IMR-90 (cell line): ENCODE measurements around the gene TOGARAM1. TPM values are rescaled to one million over a fixed set of nuclear protein-coding genes. Genes with fewer than 3 reads are reported as not detected.

Source experiments
- ATAC-seq: fragments of 200-7000 bp; cut with Tn5 transposase; 2 replicates; pipeline ENCODE4 v1.9.1; 2020; ENCODE audit warnings: low read depth, mild to moderate bottlenecking, moderate library complexity
- BruUV-seq: library from RNA; stranded (reverse); fragments of 400-500 nt; replicated peaks from 2 replicates; lab custom pipeline; 2021; lab: Mats Ljungman, UMichigan
- CTCF ChIA-PET: fragments of 300-600 bp; formaldehyde crosslinking; extraction: SDS; loops from one replicate; lab custom pipeline; 2021; ENCODE audit warnings: antibody characterized with exemption; lab: Yijun Ruan, JAX
- POLR2A ChIA-PET: fragments of 300-600 bp; sonication (Branson Sonifier 250); formaldehyde crosslinking; loops from one replicate; lab custom pipeline; 2022; ENCODE audit warnings: antibody characterized with exemption; ENCODE audit not compliant: unreplicated experiment; lab: Charles Lee
- DNase-seq: peaks from one replicate; pipeline ENCODE4 v3.0.0; 2013
- H2AFZ ChIP-seq: replicated peaks from 2 replicates; pipeline ENCODE3; 2013; ENCODE audit warnings: low read length, mild to moderate bottlenecking; ENCODE audit not compliant: poor library complexity
- H2AK5ac ChIP-seq: 2 replicates; pipeline ENCODE4 v1.6.1; 2013; ENCODE audit warnings: low read depth, low read length, inconsistent platforms
- H2AK9ac ChIP-seq: replicated peaks from 2 replicates; pipeline ENCODE3; 2013; ENCODE audit warnings: mild to moderate bottlenecking, low read depth, low read length, moderate library complexity; ENCODE audit not compliant: poor library complexity
- H2BK120ac ChIP-seq: 2 replicates; pipeline ENCODE4 v1.6.1; 2013; ENCODE audit warnings: low read depth, low read length, inconsistent platforms
- H2BK15ac ChIP-seq: 3 replicates; pipeline ENCODE4 v1.6.1; 2013; ENCODE audit warnings: low read depth, low read length, inconsistent platforms
- H2BK20ac ChIP-seq: 2 replicates; pipeline ENCODE4 v1.6.1; 2013; ENCODE audit warnings: low read depth, mild to moderate bottlenecking, inconsistent platforms, low read length, moderate library complexity
- H2BK5ac ChIP-seq: 2 replicates; pipeline ENCODE4 v1.6.1; 2013; ENCODE audit warnings: mild to moderate bottlenecking, low read depth, low read length, inconsistent platforms; ENCODE audit not compliant: poor library complexity, severe bottlenecking
- H3K14ac ChIP-seq: replicated peaks from 2 replicates; pipeline ENCODE4 v1.6.1; 2013; ENCODE audit warnings: low read depth, low read length, inconsistent platforms
- H3K18ac ChIP-seq: 2 replicates; pipeline ENCODE4 v1.6.1; 2013; ENCODE audit warnings: low read depth, low read length, control low read depth
- H3K23ac ChIP-seq: 2 replicates; pipeline ENCODE4 v1.6.1; 2013; ENCODE audit warnings: low read depth, low read length, inconsistent platforms
- H3K27ac ChIP-seq: 2 replicates; pipeline ENCODE4 v1.5.1; 2013; ENCODE audit warnings: mild to moderate bottlenecking, control low read depth, low read length; ENCODE audit not compliant: insufficient read depth
- H3K27me3 ChIP-seq: 2 replicates; pipeline ENCODE4 v1.6.1; 2013; ENCODE audit warnings: low read length; ENCODE audit not compliant: control insufficient read depth, insufficient read depth
- H3K36me3 ChIP-seq: 2 replicates; pipeline ENCODE4 v1.6.1; 2013; ENCODE audit warnings: low read length, mixed read lengths; ENCODE audit not compliant: control insufficient read depth, insufficient read depth
- H3K4ac ChIP-seq: 2 replicates; pipeline ENCODE4 v1.6.1; 2013; ENCODE audit warnings: low read depth, low read length, inconsistent platforms
- H3K4me1 ChIP-seq: 2 replicates; pipeline ENCODE4 v1.6.1; 2013; ENCODE audit warnings: low read length, mixed read lengths; ENCODE audit not compliant: control insufficient read depth, insufficient read depth
- H3K4me2 ChIP-seq: 2 replicates; pipeline ENCODE4 v1.6.1; 2013; ENCODE audit warnings: low read depth, mild to moderate bottlenecking, control low read depth, low read length, moderate library complexity
- H3K4me3 ChIP-seq: 2 replicates; pipeline ENCODE4 v1.5.1; 2013; ENCODE audit warnings: low read depth, mild to moderate bottlenecking, control low read depth, low read length, moderate library complexity; ENCODE audit not compliant: insufficient read depth
- H3K56ac ChIP-seq: 2 replicates; pipeline ENCODE4 v1.6.1; 2013; ENCODE audit warnings: low read length, inconsistent platforms; ENCODE audit not compliant: insufficient read depth; ENCODE audit errors: extremely low read depth
- H3K79me1 ChIP-seq, 2 experiments: 2 replicates each; pipeline ENCODE4 v1.6.1; 2013; ENCODE audit warnings: low read length in 2 of 2, inconsistent platforms in 1 of 2, low read depth in 1 of 2
- H3K9ac ChIP-seq: 2 replicates; pipeline ENCODE4 v1.6.1; 2013; ENCODE audit warnings: low read depth, low read length, control low read depth
- H3K9me1 ChIP-seq: 2 replicates; pipeline ENCODE4 v1.6.1; 2013; ENCODE audit warnings: low read length, inconsistent platforms; ENCODE audit not compliant: insufficient read depth
- H3K9me3 ChIP-seq: 2 replicates; pipeline ENCODE4 v1.6.1; 2013; ENCODE audit warnings: low read length; ENCODE audit not compliant: control insufficient read depth, insufficient read depth
- H4K20me1 ChIP-seq: 2 replicates; pipeline ENCODE4 v1.6.1; 2013; ENCODE audit warnings: low read length, inconsistent platforms; ENCODE audit not compliant: insufficient read depth
- H4K5ac ChIP-seq: 2 replicates; pipeline ENCODE4 v1.6.1; 2013; ENCODE audit warnings: mild to moderate bottlenecking, low read depth, low read length, control low read depth
- H4K8ac ChIP-seq, 2 experiments: 2 replicates each; pipeline ENCODE4 v1.6.1; 2013; ENCODE audit warnings: low read depth in 2 of 2, low read length in 2 of 2, control low read depth in 1 of 2, inconsistent platforms in 1 of 2
- H4K91ac ChIP-seq: 2 replicates; pipeline ENCODE4 v1.6.1; 2013; ENCODE audit warnings: low read depth, low read length, inconsistent platforms; ENCODE audit not compliant: insufficient read depth
- CEBPB ChIP-seq: IDR thresholded peaks from 2 replicates; pipeline ENCODE4 v1.6.1; 2012; ENCODE audit warnings: low read depth, low read length, improper control_type of control experiment
- CTCF ChIP-seq: conservative IDR thresholded peaks from 2 replicates; pipeline ENCODE4 v1.5.1; 2012; ENCODE audit warnings: mild to moderate bottlenecking, low read depth, low read length, improper control_type of control experiment
- ELK1 ChIP-seq: fragments of 150-350 bp; IDR thresholded peaks from 2 replicates; pipeline ENCODE4 v1.6.1; 2016; ENCODE audit warnings: low read depth, mild to moderate bottlenecking, low read length, moderate library complexity, borderline replicate concordance
- FOS ChIP-seq: fragments of 150-350 bp; IDR thresholded peaks from 2 replicates; pipeline ENCODE4 v1.6.1; 2016; ENCODE audit warnings: low read depth, low read length
- MAFK ChIP-seq: IDR thresholded peaks from 2 replicates; pipeline ENCODE4 v1.6.1; 2012; ENCODE audit warnings: low read depth, low read length, improper control_type of control experiment
- MAZ ChIP-seq: IDR thresholded peaks from 2 replicates; pipeline ENCODE4 v1.6.1; 2012; ENCODE audit warnings: low read depth, mild to moderate bottlenecking, low read length, improper control_type of control experiment, moderate library complexity, borderline replicate concordance
- MXI1 ChIP-seq: IDR thresholded peaks from 2 replicates; pipeline ENCODE4 v1.6.1; 2012; ENCODE audit warnings: low read depth, mild to moderate bottlenecking, low read length, moderate library complexity, borderline replicate concordance
- NFE2L2 ChIP-seq: fragments of 150-350 bp; IDR thresholded peaks from 2 replicates; pipeline ENCODE4 v1.6.1; 2016; ENCODE audit warnings: low read depth, mild to moderate bottlenecking, low read length
- POLR2A ChIP-seq: IDR thresholded peaks from 2 replicates; pipeline ENCODE4 v1.6.1; 2012; ENCODE audit warnings: mild to moderate bottlenecking, low read depth, low read length
- RAD21 ChIP-seq: IDR thresholded peaks from 2 replicates; pipeline ENCODE4 v1.6.1; 2012; ENCODE audit warnings: low read length, improper control_type of control experiment
- RCOR1 ChIP-seq: IDR thresholded peaks from 2 replicates; pipeline ENCODE4 v1.6.1; 2012; ENCODE audit warnings: mild to moderate bottlenecking, low read length, improper control_type of control experiment; ENCODE audit not compliant: insufficient replicate concordance
- RFX5 ChIP-seq: IDR thresholded peaks from 2 replicates; pipeline ENCODE4 v1.8.0; 2012; ENCODE audit warnings: low read depth, mild to moderate bottlenecking, low read length, moderate library complexity
- USF2 ChIP-seq: fragments of 150-350 bp; IDR thresholded peaks from 2 replicates; pipeline ENCODE4 v1.6.1; 2017; ENCODE audit warnings: mild to moderate bottlenecking, antibody characterized with exemption, low read length, low read depth
- WGBS, 2 experiments: methylation state at CpG; one replicate each; pipeline versions ENCODE4 v1.1.5 to v1.1.7; 2013; ENCODE audit warnings: missing lambda C conversion rate in 2 of 2; ENCODE audit not compliant: insufficient read length in 1 of 2; ENCODE audit errors: extremely low coverage in 2 of 2; 5-methylcytosine and 5-hydroxymethylcytosine counted together
- dilution Hi-C: fragments of 300-500 bp; cut with HindIII; formaldehyde crosslinking; loops from one replicate; pipeline ENCODE4 v1.14.3; 2018; ENCODE audit warnings: low sequenced_read_pairs; ENCODE audit not compliant: unreplicated experiment
- in situ Hi-C: fragments of 300-500 bp; cut with MboI; formaldehyde crosslinking; loops from 3 replicates; pipeline ENCODE4 v1.14.3; 2019; ENCODE audit warnings: low sequenced_read_pairs, inconsistent platforms, mixed read lengths
- intact Hi-C: fragments of 100-400 bp; cut with micrococcal nuclease; formaldehyde crosslinking; loops from 2 replicates; pipeline ENCODE4 v1.10.0; 2022
- polyA plus RNA-seq, 3 experiments: library from polyadenylated mRNA; depleted of rRNA; stranded (reverse); fragments of >200 nt; gene quantifications; 2 replicates each; pipeline ENCODE4 v1.2.3, GENCODE V29; 2012; ENCODE audit warnings: low replicate concordance in 1 of 3
- total RNA-seq: library from RNA; depleted of rRNA; stranded (reverse); fragments of >200 nt; gene quantifications from 2 replicates; pipeline ENCODE4 v1.2.3, GENCODE V29; 2012

Gene TOGARAM1
- total and polyA plus RNA-seq, 2 of the 4 experiments (the other 2 are of a cell fraction): 3.1 to 13.4 TPM

- no peak for TF ChIP-seq RFX5
- TF ChIP-seq USF2: no peak
- TF ChIP-seq POLR2A: no peak
- TF ChIP-seq FOS: no peak
- no peak for TF ChIP-seq CTCF
- TF ChIP-seq MAFK: no peak
- TF ChIP-seq MAZ: no peak
- no peak for TF ChIP-seq CEBPB
- TF ChIP-seq NFE2L2: no peak
- no peak for TF ChIP-seq RCOR1
- no peak for TF ChIP-seq RAD21
- TF ChIP-seq MXI1: no peak
- no peak for TF ChIP-seq ELK1
- Histone ChIP-seq H3K36me3 (peaks cover 3% of the 10 kb centered on the region; the same call in 1 of the 2 replicates), H3K9me1 (no peaks in the 10 kb centered on the region), H3K4me2 (no peak overlapping the region), H2BK15ac (no peak overlapping the region), H3K9ac (no peak overlapping the region), H3K4ac (no peak overlapping the region), H3K9me3 (no peaks in the 10 kb centered on the region), H3K4me1 (no peaks in the 10 kb centered on the region), H4K8ac (no peak overlapping the region), H4K91ac (no peak overlapping the region), H3K56ac (no peak overlapping the region), H3K4me3 (no peak overlapping the region), H2AK5ac (no peak overlapping the region), H2BK5ac (no peak overlapping the region), H2AFZ (no peak overlapping the region), H3K18ac (no peak overlapping the region), H3K27ac (no peak overlapping the region), H3K23ac (no peak overlapping the region), H2BK20ac (no peak overlapping the region), H2BK120ac (no peak overlapping the region), H4K20me1 (no peaks in the 10 kb centered on the region), H2AK9ac (no peak overlapping the region), H3K14ac (no peak overlapping the region), H3K27me3 (no peaks in the 10 kb centered on the region), H4K5ac (no peak overlapping the region), H3K79me1 (peaks cover 11 to 18% of the 10 kb centered on the region in 2 experiments)
- ATAC-seq (no peak), DNase-seq (no peak)
- WGBS, 2 experiments: no CpG with 5 or more reads among the region's 3 CpGs
- CTCF ChIA-PET: no interaction called here
- POLR2A ChIA-PET: no interaction called here
- dilution Hi-C loops (no loop called here), intact Hi-C loops (no loop called here), in situ Hi-C loops (no loop called here)
- BruUV-seq: no TSS peak
Observed at GRCh38 chr14:44995196-44995595, 33.2 kb downstream of the TOGARAM1 start.
